Breast epithelium (tissue), 4 donors: ENCODE results near the gene THOC6. TPM values are rescaled to one million over a fixed set of nuclear protein-coding genes. Genes with fewer than 3 reads are reported as not detected.

Experiments
- DNase-seq, 2 donors: peaks; one replicate each; pipeline ENCODE4 v3.0.0-alpha.2; 2019; ENCODE audit warnings: low spot score in 2 of 2
- H3K27ac ChIP-seq, 2 donors: fragments of 200-600 bp; sonication (generic) in 1 of 2; one replicate each; pipeline ENCODE4 v1.5.1; 2016 to 2019; ENCODE audit warnings: mild to moderate bottlenecking in 1 of 2
- H3K27me3 ChIP-seq, 2 donors: fragments of 200-600 bp; sonication (generic) in 1 of 2; one replicate each; pipeline versions ENCODE4 v1.5.1 to v1.6.0; 2017 to 2019; ENCODE audit warnings: control low read depth in 1 of 2, mild to moderate bottlenecking in 1 of 2
- H3K36me3 ChIP-seq: fragments of 200-600 bp; one replicate; pipeline ENCODE4 v1.5.1; 2019
- H3K4me1 ChIP-seq, 2 donors: fragments of 200-600 bp; sonication (generic); one replicate each; pipeline ENCODE4 v1.5.1; 2016 to 2019; ENCODE audit warnings: control low read depth in 1 of 2
- H3K4me3 ChIP-seq, 3 donors: fragments of 200-600 bp; sonication (generic); 1 replicate in 2 of 3; 2 replicates in 1 of 3; pipeline ENCODE4 v1.5.1; 2016 to 2019; ENCODE audit warnings: mild to moderate bottlenecking in 3 of 3, moderate library complexity in 2 of 3
- H3K9me3 ChIP-seq, 2 donors: fragments of 200-600 bp; sonication (generic) in 1 of 2; one replicate each; pipeline ENCODE4 v1.5.1; 2016 to 2019; ENCODE audit warnings: control low read depth in 1 of 2
- CTCF ChIP-seq, 3 donors: fragments of 450-650 bp; IDR thresholded peaks; one replicate each; pipeline ENCODE4 v1.5.1; 2016 to 2017; ENCODE audit warnings: antibody characterized with exemption in 3 of 3, mild to moderate bottlenecking in 3 of 3, moderate library complexity in 3 of 3
- POLR2A ChIP-seq: fragments of 450-650 bp; IDR thresholded peaks from one replicate; pipeline ENCODE4 v1.6.1; 2016; ENCODE audit warnings: antibody characterized with exemption, mild to moderate bottlenecking, moderate library complexity
- POLR2AphosphoS5 ChIP-seq, 3 donors: sonication (generic); formaldehyde crosslinking; IDR thresholded peaks; one replicate each; pipeline ENCODE4 v1.6.1; 2017; ENCODE audit warnings: antibody characterized with exemption in 3 of 3
- intact Hi-C: fragments of 100-400 bp; cut with DNase I; formaldehyde crosslinking; loops from one replicate; pipeline ENCODE4 v1.15.1; 2023; ENCODE audit warnings: low total_unique reads
- total RNA-seq, 3 donors: library from RNA; depleted of rRNA; stranded (reverse); fragments of >200 nt; gene quantifications; one replicate each; pipeline ENCODE4 v1.1.0, GENCODE V29; 2016

The THOC6 gene
- total RNA-seq, 3 donors from 2014 or later, result 15.5 to 26.1 (median 18.4) TPM

DNA sequence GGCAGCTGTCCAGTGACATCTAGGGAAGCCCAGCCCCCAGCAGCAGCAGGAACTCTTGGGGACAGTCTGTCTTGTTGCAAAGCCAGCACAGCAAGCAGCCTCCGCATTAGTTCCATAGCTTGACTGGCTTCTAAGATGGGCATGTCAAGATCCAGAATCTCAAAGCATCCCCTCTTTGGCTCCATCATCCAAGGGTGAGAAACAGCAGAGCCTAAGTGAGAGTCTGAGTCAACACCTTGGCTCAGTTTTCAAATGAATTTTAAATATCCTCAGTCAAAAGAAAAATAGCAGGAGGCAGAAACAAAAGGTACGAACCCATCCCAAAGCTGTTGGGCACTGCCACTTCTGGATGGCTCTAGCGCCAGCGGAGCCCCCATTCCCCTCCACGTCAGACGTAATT lies 8.9 kb upstream of the THOC6 start:
- no peak overlapping the region for H3K27ac ChIP-seq
- no peaks in the 10 kb centered on the region for H3K4me1 ChIP-seq
- no peak for TF ChIP-seq CTCF (IDR thresholded peaks at IDR 0.05)
- no peak for TF ChIP-seq POLR2A
- no peak for TF ChIP-seq POLR2AphosphoS5 (IDR thresholded peaks at IDR 0.05)
- no peaks in the 10 kb centered on the region for H3K9me3 ChIP-seq
- intact Hi-C loops, result no loop called here
- DNase-seq, result no peak
- no peak overlapping the region for H3K4me3 ChIP-seq
- peaks cover 3 to 40% of the 10 kb centered on the region in 2 donors for H3K27me3 ChIP-seq
- no peaks in the 10 kb centered on the region for H3K36me3 ChIP-seq

DNA sequence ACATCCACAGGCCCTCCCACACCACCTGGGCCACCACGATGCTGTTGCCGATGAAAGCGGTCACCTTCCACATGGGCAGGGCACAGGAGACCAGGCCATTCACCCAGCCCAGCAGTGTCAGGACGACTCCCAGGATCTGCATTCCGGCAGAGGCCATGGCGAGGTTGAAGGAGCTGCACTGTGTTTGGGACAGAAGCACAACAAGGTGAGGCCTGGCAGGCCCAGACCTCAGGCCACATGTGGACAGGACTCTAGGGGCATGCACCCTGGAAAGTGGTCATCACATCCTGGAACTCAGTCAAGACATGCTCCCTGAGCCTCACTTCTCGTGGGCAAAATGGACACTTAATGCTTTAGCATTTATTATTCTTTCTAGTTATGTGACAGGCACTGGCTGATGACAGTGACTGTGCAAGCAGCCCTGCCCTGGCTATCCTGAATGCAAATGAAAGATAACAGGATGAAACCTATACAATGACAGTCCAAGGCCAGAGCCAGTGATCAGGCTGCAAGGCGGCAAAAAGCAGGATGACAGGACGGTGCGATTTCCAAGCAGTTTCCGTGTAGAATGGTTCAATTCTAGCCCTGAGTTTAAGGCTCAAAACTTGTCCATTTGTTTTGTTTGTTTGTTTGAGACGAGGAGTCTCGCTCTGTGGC lies 7.8 kb upstream of the THOC6 start:
- Histone ChIP-seq H3K4me1 (no peaks in the 10 kb centered on the region), H3K27me3 (peaks cover 3 to 36% of the 10 kb centered on the region in 2 donors), H3K4me3 (no peak overlapping the region), H3K36me3 (no peaks in the 10 kb centered on the region), H3K27ac (no peak overlapping the region), H3K9me3 (no peaks in the 10 kb centered on the region)
- DNase-seq, result no peak
- TF ChIP-seq POLR2A, result no peak
- TF ChIP-seq CTCF (IDR thresholded peaks at IDR 0.05), result no peak
- TF ChIP-seq POLR2AphosphoS5 (IDR thresholded peaks at IDR 0.05), result no peak
- intact Hi-C loops, result no loop called here

DNA sequence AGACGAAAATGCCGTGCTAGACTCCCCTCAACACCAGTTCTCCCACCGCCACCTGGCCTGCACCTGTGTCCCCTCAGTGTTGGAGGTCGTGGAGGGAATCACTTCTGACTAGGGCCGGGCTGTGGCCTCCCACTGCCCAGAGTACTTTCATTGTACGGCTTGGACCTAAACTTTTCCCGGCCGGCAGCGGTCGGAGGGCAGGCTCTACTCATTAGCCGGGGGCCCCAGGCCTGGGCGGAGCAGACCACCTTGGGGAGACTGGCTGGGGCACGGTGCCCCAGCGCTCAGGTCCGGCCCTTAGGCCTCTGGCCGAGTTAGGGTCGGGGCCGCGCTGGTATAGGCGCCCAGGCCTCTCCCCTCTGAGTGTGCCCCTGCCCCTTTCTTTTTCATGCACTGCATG lies 6.5 kb upstream of the THOC6 start:
- no peak overlapping the region for H3K27ac ChIP-seq
- intact Hi-C loops, result no loop called here
- H3K27me3 ChIP-seq, result peaks cover 3 to 26% of the 10 kb centered on the region in 2 donors
- H3K4me3 ChIP-seq, result no peak overlapping the region
- H3K4me1 ChIP-seq, result peaks cover 6 to 9% of the 10 kb centered on the region in 2 donors
- DNase-seq, result no peak
- no peaks in the 10 kb centered on the region for H3K36me3 ChIP-seq
- no peak for TF ChIP-seq POLR2A
- no peaks in the 10 kb centered on the region for H3K9me3 ChIP-seq

DNA sequence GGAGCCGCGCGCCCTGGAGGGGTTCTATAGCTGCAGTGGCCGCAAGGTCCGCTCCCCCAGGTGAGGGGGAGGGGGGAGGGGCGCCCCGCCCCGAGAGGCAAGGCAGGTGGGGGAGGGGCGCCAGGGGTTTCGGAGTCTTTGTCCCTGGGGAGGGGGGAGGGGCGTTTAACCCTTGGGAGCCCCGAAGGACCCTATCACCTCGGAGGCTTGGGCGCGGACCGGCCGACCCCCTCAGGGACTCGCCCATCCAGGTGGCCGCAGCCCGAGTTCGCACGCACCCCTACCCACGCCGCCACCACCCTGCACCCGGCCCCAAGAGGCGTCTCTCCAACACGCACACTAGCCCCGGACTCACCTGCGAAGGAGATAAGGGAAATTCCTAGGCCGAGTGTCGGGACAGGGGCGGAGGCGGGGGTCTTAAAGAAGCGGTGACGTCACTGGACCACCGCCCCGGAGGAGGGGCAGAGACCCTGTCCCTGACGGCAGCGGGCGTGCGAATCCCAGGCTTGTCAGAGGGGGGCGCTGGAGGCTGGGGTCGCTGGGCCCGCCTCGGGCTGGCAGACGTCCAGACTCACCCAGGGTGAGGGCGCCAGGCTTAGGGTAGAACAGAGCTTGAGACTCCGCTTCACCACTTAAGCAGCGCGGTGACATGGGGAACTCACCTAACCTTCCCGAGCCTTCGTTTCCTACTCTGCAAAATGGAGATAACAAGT lies 5.9 kb upstream of the THOC6 start, which contains the start of gene CLDN6:
Gene CLDN6 (minus strand): TSS at position 390 of the 713 bp plus-strand sequence. CDS start 2,162 bp downstream, outside the sequence.
- peaks cover 3 to 23% of the 10 kb centered on the region in 2 donors for H3K27me3 ChIP-seq

GRCh38 chr16:3019594-3020246 lies 4.1 kb upstream of the THOC6 start:
- DNase-seq, result no peak
- peaks cover 3 to 11% of the 10 kb centered on the region in 2 donors for H3K27me3 ChIP-seq
- H3K4me1 ChIP-seq, result peaks cover 15 to 16% of the 10 kb centered on the region in 2 donors
- TF ChIP-seq POLR2A, result no peak
- no peak for TF ChIP-seq POLR2AphosphoS5 (IDR thresholded peaks at IDR 0.05)
- no peak for TF ChIP-seq CTCF (IDR thresholded peaks at IDR 0.05)
- H3K36me3 ChIP-seq, result no peaks in the 10 kb centered on the region
- peak overlapping the region; percentile 96 to 98 for H3K27ac ChIP-seq
- H3K9me3 ChIP-seq, result no peaks in the 10 kb centered on the region
- intact Hi-C loops, result no loop called here
- peak overlapping the region; percentile 52 to 88 (median 70) for H3K4me3 ChIP-seq

More for the DNA sequence above, 5.9 kb upstream of the THOC6 start, which contains the start of gene CLDN6:
- Histone ChIP-seq H3K4me3 (no peak within 1 kb of the TSS), H3K36me3 (no peaks in the 10 kb centered on the region), H3K27ac (no peak within 1 kb of the TSS), H3K4me1 (peaks cover 11 to 15% of the 10 kb centered on the region in 2 donors), H3K9me3 (no peaks in the 10 kb centered on the region)
- intact Hi-C loops, result no loop called here
- TF ChIP-seq POLR2A (no peak), CTCF (IDR thresholded peaks at IDR 0.05) (no peak), POLR2AphosphoS5 (IDR thresholded peaks at IDR 0.05) (no peak)
- no peak for DNase-seq
